Astrocyte (in vitro differentiated cells and primary cell): Measurements from ENCODE around the gene PRDM2.

Experiments used
- EZH2 ChIP-seq: IDR thresholded peaks from 2 replicates; pipeline ENCODE4 v1.6.1; 2012; ENCODE audit warnings: mild to moderate bottlenecking, low read length, inconsistent platforms; ENCODE audit not compliant: insufficient read depth
- TF ChIP-seq, protein P1 (sequence below): IDR thresholded peaks from 2 replicates; pipeline ENCODE4 v1.5.1; 2011; ENCODE audit warnings: low read depth, mild to moderate bottlenecking, inconsistent platforms, low read length, moderate library complexity; ENCODE audit not compliant: insufficient read depth

DNA sequence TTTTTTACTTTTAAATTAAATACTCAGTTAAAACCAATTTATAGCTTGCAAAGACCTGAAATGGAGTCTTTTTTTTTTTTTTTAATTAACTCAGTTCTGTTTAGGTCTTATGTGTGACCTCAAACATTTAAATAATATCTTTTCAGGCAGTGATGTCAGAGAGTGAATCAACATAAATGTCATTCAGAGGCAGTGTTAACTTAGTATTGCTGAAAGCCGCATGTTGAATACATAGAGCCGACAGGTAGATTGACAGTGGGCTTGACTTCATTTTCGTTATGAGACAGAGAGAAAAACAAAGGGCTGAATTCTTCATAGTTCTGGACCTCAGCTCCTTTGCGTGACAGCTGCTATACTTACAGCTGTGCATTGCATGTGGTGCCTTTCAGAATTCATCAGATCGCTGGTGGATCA is 51.5 kb downstream of the PRDM2 start:
- TF ChIP-seq, protein P1, sequence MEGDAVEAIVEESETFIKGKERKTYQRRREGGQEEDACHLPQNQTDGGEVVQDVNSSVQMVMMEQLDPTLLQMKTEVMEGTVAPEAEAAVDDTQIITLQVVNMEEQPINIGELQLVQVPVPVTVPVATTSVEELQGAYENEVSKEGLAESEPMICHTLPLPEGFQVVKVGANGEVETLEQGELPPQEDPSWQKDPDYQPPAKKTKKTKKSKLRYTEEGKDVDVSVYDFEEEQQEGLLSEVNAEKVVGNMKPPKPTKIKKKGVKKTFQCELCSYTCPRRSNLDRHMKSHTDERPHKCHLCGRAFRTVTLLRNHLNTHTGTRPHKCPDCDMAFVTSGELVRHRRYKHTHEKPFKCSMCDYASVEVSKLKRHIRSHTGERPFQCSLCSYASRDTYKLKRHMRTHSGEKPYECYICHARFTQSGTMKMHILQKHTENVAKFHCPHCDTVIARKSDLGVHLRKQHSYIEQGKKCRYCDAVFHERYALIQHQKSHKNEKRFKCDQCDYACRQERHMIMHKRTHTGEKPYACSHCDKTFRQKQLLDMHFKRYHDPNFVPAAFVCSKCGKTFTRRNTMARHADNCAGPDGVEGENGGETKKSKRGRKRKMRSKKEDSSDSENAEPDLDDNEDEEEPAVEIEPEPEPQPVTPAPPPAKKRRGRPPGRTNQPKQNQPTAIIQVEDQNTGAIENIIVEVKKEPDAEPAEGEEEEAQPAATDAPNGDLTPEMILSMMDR, result no peak
- no peak for TF ChIP-seq EZH2
